Panc1 (cell line): Measurements from ENCODE around the gene FBXW7. TPM values are rescaled to one million over a fixed set of nuclear protein-coding genes. Genes with fewer than 3 reads are reported as not detected.

Source experiments
- ATAC-seq: fragments of 200-7000 bp; cut with Tn5 transposase; 2 replicates; pipeline ENCODE4 v1.9.1; 2020; ENCODE audit warnings: mild to moderate bottlenecking, moderate library complexity
- BruUV-seq: library from RNA; stranded (reverse); fragments of 400-500 nt; replicated peaks from 2 replicates; lab custom pipeline; 2021; lab: Mats Ljungman, UMichigan
- CTCF ChIA-PET: fragments of 300-600 bp; sonication (Branson Sonifier 250); formaldehyde crosslinking; loops from one replicate; lab custom pipeline; 2022; ENCODE audit warnings: antibody characterized with exemption; lab: Charles Lee
- POLR2A ChIA-PET: fragments of 300-600 bp; sonication (Branson Sonifier 250); formaldehyde crosslinking; loops from one replicate; lab custom pipeline; 2022; ENCODE audit warnings: antibody characterized with exemption; lab: Charles Lee
- DNase-seq: peaks from one replicate; pipeline ENCODE4 v3.0.0-alpha.2; 2010; ENCODE audit warnings: low read depth, low spot score
- H3K27ac ChIP-seq: 2 replicates; pipeline ENCODE4 v1.5.1; 2011; ENCODE audit warnings: mild to moderate bottlenecking, low read length, inconsistent platforms
- H3K27me3 ChIP-seq: fragments of 200-500 bp; sonication (Bioruptor generic); 2 replicates; pipeline ENCODE4 v1.6.0; 2014; ENCODE audit warnings: low read length, inconsistent platforms; ENCODE audit not compliant: control insufficient read depth, insufficient read depth
- H3K36me3 ChIP-seq: fragments of 200-500 bp; sonication (Bioruptor generic); 2 replicates; pipeline ENCODE4 v1.5.1; 2014; ENCODE audit warnings: inconsistent platforms, mild to moderate bottlenecking, low read length, moderate library complexity; ENCODE audit not compliant: control insufficient read depth, insufficient read depth
- H3K4me1 ChIP-seq: 2 replicates; pipeline ENCODE4 v1.5.1; 2011; ENCODE audit warnings: inconsistent platforms, mild to moderate bottlenecking, low read length, moderate library complexity; ENCODE audit not compliant: control insufficient read depth, insufficient read depth
- H3K4me3 ChIP-seq, 2 experiments: 2 replicates each; pipeline ENCODE4 v1.5.1; 2011 to 2012; ENCODE audit warnings: low read depth in 2 of 2, low read length in 2 of 2, mild to moderate bottlenecking in 2 of 2, inconsistent platforms in 1 of 2, moderate library complexity in 1 of 2
- H3K9me3 ChIP-seq: fragments of 200-500 bp; sonication (Bioruptor generic); 2 replicates; pipeline ENCODE4 v1.5.1; 2014; ENCODE audit warnings: low read depth, mild to moderate bottlenecking, inconsistent platforms, low read length, moderate library complexity; ENCODE audit not compliant: control insufficient read depth, insufficient read depth
- POLR2AphosphoS5 ChIP-seq: IDR thresholded peaks from 2 replicates; pipeline ENCODE4 v1.6.1; 2012; ENCODE audit warnings: mild to moderate bottlenecking, low read depth, low read length, moderate library complexity
- SIN3A ChIP-seq: IDR thresholded peaks from 2 replicates; pipeline ENCODE4 v1.6.1; 2012; ENCODE audit warnings: low read depth, mild to moderate bottlenecking, low read length, moderate library complexity, borderline replicate concordance; ENCODE audit not compliant: insufficient read depth
- TCF7L2 ChIP-seq: IDR thresholded peaks from 2 replicates; pipeline ENCODE4 v1.6.1; 2011; ENCODE audit warnings: mild to moderate bottlenecking, low read depth, low read length, inconsistent platforms
- in situ Hi-C: cut with HindIII; loops from 2 replicates; pipeline ENCODE4 v1.10.0; 2016; ENCODE audit warnings: low sequenced_read_pairs, low pct_unique_long_range_greater_than_20kb
- intact Hi-C: fragments of 100-400 bp; cut with micrococcal nuclease; formaldehyde crosslinking; loops from one replicate; pipeline ENCODE4 v1.10.0; 2022; ENCODE audit not compliant: unreplicated experiment
- total RNA-seq: library from RNA; stranded (reverse); gene quantifications from one replicate; pipeline ENCODE4 v1.2.1, GENCODE V29; 2021; ENCODE audit not compliant: unreplicated experiment
- TF ChIP-seq, protein P1 (sequence below), 2 experiments: IDR thresholded peaks; 2 replicates each; pipeline ENCODE4 v1.6.1; 2011 to 2012; ENCODE audit warnings: low read depth in 2 of 2, control low read depth in 1 of 2, low read length in 1 of 2, mild to moderate bottlenecking in 1 of 2, moderate library complexity in 1 of 2; ENCODE audit not compliant: insufficient read depth in 1 of 2
- TF ChIP-seq, protein P2 (sequence below): fragments of 450-650 bp; IDR thresholded peaks from 2 replicates; pipeline ENCODE4 v1.5.1; 2017; ENCODE audit warnings: mild to moderate bottlenecking

FBXW7 gene
- total RNA-seq, 1 experiment from 2014 or later, result 16.2 TPM

DNA sequence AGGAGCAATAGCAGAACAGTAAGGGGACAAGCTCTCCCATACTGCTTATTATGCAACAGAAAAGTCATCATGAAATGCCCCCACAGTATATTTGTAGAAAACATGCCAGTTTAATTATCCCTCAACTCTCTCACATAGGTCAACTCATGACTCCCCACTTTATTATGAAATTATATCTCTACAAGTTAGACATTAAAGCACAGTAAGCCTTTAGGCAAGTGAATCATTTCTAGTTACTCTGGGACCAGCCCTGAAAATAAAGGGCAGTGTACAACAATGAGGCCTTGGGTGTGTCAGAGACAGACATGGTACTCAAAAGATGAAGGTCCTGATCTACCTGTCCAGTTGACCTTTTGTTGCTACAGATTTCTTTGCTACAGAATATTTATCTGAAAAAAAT lies 191.9 kb downstream of the FBXW7 start:
- Histone ChIP-seq H3K27me3 (no peaks in the 10 kb centered on the region), H3K4me3 (no peak overlapping the region), H3K27ac (no peak overlapping the region), H3K4me1 (no peaks in the 10 kb centered on the region), H3K36me3 (no peaks in the 10 kb centered on the region), H3K9me3 (no peaks in the 10 kb centered on the region)
- in situ Hi-C loops (no loop called here), intact Hi-C loops (no loop called here)
- no TSS peak for BruUV-seq
- CTCF ChIA-PET, result no interaction called here
- DNase-seq, result no peak
- no peak for ATAC-seq
- POLR2A ChIA-PET, result no interaction called here
- TF ChIP-seq POLR2AphosphoS5, result no peak
- TF ChIP-seq SIN3A, result no peak

DNA sequence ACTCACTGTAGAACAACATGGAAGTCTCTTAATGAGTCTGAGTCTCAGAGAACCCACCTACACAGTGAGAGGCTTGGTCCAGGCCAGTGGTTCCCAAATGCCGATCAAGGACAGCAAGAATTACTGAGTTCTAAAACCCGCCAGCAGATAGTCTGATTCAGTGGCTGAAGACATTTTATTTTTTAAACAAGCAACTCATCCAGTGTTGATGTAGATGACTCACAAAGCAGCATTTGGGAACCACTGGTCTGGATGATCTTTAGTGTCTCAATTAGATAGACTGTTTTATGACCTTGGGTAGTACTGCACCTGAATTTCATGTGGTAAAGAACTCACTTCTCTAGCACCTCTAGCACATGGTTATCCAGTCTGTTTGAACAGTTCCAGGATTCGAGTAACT lies 193.6 kb downstream of the FBXW7 start:
- ATAC-seq (no peak), DNase-seq (no peak)
- H3K4me3 ChIP-seq, result no peak overlapping the region
- TF ChIP-seq SIN3A, result no peak
- TF ChIP-seq, protein P1, sequence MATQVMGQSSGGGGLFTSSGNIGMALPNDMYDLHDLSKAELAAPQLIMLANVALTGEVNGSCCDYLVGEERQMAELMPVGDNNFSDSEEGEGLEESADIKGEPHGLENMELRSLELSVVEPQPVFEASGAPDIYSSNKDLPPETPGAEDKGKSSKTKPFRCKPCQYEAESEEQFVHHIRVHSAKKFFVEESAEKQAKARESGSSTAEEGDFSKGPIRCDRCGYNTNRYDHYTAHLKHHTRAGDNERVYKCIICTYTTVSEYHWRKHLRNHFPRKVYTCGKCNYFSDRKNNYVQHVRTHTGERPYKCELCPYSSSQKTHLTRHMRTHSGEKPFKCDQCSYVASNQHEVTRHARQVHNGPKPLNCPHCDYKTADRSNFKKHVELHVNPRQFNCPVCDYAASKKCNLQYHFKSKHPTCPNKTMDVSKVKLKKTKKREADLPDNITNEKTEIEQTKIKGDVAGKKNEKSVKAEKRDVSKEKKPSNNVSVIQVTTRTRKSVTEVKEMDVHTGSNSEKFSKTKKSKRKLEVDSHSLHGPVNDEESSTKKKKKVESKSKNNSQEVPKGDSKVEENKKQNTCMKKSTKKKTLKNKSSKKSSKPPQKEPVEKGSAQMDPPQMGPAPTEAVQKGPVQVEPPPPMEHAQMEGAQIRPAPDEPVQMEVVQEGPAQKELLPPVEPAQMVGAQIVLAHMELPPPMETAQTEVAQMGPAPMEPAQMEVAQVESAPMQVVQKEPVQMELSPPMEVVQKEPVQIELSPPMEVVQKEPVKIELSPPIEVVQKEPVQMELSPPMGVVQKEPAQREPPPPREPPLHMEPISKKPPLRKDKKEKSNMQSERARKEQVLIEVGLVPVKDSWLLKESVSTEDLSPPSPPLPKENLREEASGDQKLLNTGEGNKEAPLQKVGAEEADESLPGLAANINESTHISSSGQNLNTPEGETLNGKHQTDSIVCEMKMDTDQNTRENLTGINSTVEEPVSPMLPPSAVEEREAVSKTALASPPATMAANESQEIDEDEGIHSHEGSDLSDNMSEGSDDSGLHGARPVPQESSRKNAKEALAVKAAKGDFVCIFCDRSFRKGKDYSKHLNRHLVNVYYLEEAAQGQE (IDR thresholded peaks at IDR 0.05; ENCODE audit: insufficient read depth in 1 of 2, low read depth in 2 of 2, low read length in 1 of 2), result no peak
- TF ChIP-seq, protein P2, sequence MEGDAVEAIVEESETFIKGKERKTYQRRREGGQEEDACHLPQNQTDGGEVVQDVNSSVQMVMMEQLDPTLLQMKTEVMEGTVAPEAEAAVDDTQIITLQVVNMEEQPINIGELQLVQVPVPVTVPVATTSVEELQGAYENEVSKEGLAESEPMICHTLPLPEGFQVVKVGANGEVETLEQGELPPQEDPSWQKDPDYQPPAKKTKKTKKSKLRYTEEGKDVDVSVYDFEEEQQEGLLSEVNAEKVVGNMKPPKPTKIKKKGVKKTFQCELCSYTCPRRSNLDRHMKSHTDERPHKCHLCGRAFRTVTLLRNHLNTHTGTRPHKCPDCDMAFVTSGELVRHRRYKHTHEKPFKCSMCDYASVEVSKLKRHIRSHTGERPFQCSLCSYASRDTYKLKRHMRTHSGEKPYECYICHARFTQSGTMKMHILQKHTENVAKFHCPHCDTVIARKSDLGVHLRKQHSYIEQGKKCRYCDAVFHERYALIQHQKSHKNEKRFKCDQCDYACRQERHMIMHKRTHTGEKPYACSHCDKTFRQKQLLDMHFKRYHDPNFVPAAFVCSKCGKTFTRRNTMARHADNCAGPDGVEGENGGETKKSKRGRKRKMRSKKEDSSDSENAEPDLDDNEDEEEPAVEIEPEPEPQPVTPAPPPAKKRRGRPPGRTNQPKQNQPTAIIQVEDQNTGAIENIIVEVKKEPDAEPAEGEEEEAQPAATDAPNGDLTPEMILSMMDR, result no peak
- no peak for TF ChIP-seq POLR2AphosphoS5
- TF ChIP-seq TCF7L2, result no peak
- H3K27me3 ChIP-seq, result no peaks in the 10 kb centered on the region
- no peaks in the 10 kb centered on the region; the same call in 1 of the 2 replicates for H3K36me3 ChIP-seq
- no peaks in the 10 kb centered on the region for H3K9me3 ChIP-seq
- POLR2A ChIA-PET, result no interaction called here
- no TSS peak for BruUV-seq
- CTCF ChIA-PET, result no interaction called here
- no peaks in the 10 kb centered on the region for H3K4me1 ChIP-seq
- no peak overlapping the region for H3K27ac ChIP-seq
- intact Hi-C loops, result no loop called here
- in situ Hi-C loops, result no loop called here

DNA sequence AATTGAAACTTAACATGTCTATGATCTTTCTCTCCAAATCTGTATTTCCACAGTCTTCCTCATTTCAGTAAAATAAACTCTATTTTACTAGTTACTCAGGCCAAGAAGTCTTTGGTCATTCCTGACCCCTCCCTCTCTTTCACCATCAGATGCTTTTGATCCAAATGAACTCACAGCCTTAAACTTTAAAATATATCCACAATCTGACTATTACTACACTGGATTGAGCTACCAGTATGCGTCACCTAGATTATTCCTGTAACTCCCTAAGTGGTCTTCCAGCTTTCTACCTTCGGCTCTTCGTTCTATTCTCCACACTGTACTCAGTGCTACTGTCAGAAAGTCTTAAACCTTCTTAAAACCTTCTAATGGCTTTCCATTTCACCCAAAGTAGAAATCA lies 195.1 kb downstream of the FBXW7 start:
- H3K9me3 ChIP-seq, result no peaks in the 10 kb centered on the region
- H3K27ac ChIP-seq, result no peak overlapping the region
- no peaks in the 10 kb centered on the region for H3K4me1 ChIP-seq
- H3K36me3 ChIP-seq, result no peaks in the 10 kb centered on the region; the same call in 1 of the 2 replicates
- ChIA-PET POLR2A (no interaction called here), CTCF (interaction anchor here (0.7 kb wide), 1 partner anchor 418 kb away, joined by 5 read pairs; no protein-coding TSS in a partner anchor)
- intact Hi-C loops, result no loop called here
- ATAC-seq (no peak), DNase-seq (no peak)
- in situ Hi-C loops, result no loop called here
- H3K4me3 ChIP-seq, result no peak overlapping the region
- H3K27me3 ChIP-seq, result no peaks in the 10 kb centered on the region
- no TSS peak for BruUV-seq
- TF ChIP-seq TCF7L2, result no peak
- TF ChIP-seq POLR2AphosphoS5, result no peak
- no peak for TF ChIP-seq SIN3A
- TF ChIP-seq, protein P2, result no peak
- TF ChIP-seq, protein P1 (IDR thresholded peaks at IDR 0.05; ENCODE audit: insufficient read depth in 1 of 2, low read depth in 2 of 2, low read length in 1 of 2), result no peak
